ENCODE data around the gene ZNF277. TPM values are rescaled to one million over a fixed set of nuclear protein-coding genes. Genes with fewer than 3 reads are reported as not detected.
"Not testable (repeated sequence)": the region's sequence is repeated elsewhere in the genome, so short reads cannot be mapped to it uniquely, and the experiment has no call there.

ZNF277 gene
- total RNA-seq, 8 experiments from 2014 or later: 20.7 to 29.9 (median 28.0) TPM

DNA sequence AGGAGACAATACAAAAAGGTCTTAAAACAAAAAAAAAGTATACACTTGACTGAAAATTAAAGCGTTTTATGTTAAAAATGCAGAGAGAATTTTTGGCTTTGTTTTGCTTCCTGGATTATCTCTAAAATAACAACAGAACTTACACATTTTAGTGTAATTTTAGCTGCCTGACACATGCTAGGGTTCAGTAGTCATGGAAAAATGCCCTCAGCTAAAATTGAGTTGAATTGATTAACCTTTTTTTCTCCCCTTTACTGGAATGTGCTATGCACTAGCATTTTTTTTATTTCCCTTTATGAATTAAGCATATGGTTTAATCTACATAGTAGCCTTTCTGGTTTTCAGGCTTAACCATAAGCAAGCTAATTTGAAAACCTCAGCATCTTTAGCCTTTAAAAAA lies 89.9 kb downstream of the ZNF277 start:
- Histone ChIP-seq H3K4me1 (replicated peaks in 1 of 2) (no peaks in the 10 kb centered on the region), H3K4me3 (no peak overlapping the region), H3K27ac (no peak overlapping the region)
- ATAC-seq (replicated peaks in 6 of 8): peak in 3 of 8 experiments; percentile 73 to 97 (median 76)
- 0 to 100% (median 54%) methylated on average over 1 of the region's 1 CpG; no CpG with 5 or more reads in 2 of the 10 experiments for WGBS, 10 experiments
- in situ Hi-C loops (cut with MboI; ENCODE audit: low pct_unique_long_range_greater_than_20kb in 2 of 9, low sequenced_read_pairs in 9 of 9, unreplicated experiment in 9 of 9): no loop called here

DNA sequence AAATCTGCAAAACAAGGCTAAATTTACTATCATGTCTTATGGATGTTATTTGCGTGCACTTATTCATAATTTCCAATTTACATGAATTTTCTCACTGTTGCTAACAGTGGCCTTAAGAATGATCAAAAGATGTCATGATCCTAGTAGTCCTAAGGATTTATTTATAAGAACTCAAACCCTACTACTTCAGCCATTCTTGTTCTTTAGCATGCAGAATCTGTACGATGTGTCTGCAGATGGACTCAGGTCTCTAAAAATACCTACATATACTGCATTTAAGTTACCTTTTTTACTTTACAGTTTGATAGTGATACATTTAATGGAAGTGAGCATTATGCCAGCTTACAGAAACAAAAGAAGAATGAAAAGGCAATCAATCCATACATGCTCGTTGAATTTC lies 91.2 kb downstream of the ZNF277 start:
- H3K27ac ChIP-seq: no peak overlapping the region
- 68 to 100% (median 94%) methylated on average over 1 to 3 of the region's 3 CpGs for WGBS, 10 experiments
- in situ Hi-C loops (cut with MboI; ENCODE audit: low pct_unique_long_range_greater_than_20kb in 2 of 9, low sequenced_read_pairs in 9 of 9, unreplicated experiment in 9 of 9): no loop called here
- H3K4me1 ChIP-seq (replicated peaks in 1 of 2): no peaks in the 10 kb centered on the region
- no peak overlapping the region for H3K4me3 ChIP-seq
- no peak for ATAC-seq (replicated peaks in 6 of 8)

DNA sequence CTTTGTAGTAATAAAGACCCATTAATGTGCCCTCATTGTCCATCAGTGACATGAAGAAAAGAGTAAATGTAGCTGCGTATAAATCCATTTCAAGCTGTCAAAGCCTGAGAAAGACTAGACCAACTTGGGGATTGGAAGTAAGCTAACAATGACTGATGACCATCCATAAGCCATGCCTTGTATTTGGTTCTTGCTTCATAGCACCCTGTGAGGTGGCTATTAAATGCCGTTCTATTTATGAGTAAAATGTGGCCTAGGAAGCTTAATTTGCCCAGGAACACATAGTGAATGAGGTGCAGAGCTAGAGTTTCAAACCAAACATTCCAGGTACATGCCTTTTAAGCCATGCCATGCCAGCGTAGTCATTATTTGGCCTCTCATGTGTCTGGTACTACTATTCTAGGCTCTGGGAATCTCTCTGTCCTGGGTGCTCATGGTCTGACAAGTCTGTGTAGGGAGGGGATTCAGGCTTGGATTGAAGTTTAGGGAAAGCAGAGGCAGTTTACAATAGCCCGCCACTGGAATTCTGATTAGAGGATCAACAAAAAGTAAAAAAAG lies 92.1 kb downstream of the ZNF277 start:
- no peaks in the 10 kb centered on the region for H3K4me1 ChIP-seq (replicated peaks in 1 of 2)
- in situ Hi-C loops (cut with MboI; ENCODE audit: low pct_unique_long_range_greater_than_20kb in 2 of 9, low sequenced_read_pairs in 9 of 9, unreplicated experiment in 9 of 9): no loop called here
- WGBS, 10 experiments: 50 to 100% (median 94%) methylated on average over 1 to 4 of the region's 4 CpGs
- ATAC-seq (replicated peaks in 6 of 8): no peak
- H3K27ac ChIP-seq: no peak overlapping the region
- no peak overlapping the region for H3K4me3 ChIP-seq

DNA sequence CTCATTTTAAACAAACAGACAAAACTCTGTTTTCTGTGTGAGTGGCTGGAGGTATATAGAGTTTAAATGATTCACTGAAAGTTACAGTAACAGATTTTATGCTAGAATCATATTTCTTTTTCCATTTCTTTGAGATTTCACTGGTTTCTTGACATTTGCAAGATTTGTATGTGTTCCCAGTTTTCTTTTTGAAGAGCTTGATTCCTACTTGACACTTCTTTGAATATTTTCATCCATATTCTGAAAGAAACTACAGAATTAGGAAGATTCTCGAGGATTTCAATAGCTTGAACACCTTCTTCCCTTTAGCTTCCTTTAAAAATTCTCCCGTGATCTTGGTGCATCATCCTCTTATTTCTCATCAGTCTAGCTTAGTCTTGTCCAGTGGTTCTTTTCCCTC lies 93.6 kb downstream of the ZNF277 start:
- no peak for ATAC-seq (replicated peaks in 6 of 8)
- Histone ChIP-seq H3K4me3 (no peak overlapping the region), H3K27ac (no peak overlapping the region), H3K4me1 (replicated peaks in 1 of 2) (no peaks in the 10 kb centered on the region)
- in situ Hi-C loops (cut with MboI; ENCODE audit: low pct_unique_long_range_greater_than_20kb in 2 of 9, low sequenced_read_pairs in 9 of 9, unreplicated experiment in 9 of 9): no loop called here
- 60 to 100% (median 94%) methylated on average over 1 to 2 of the region's 2 CpGs; no CpG with 5 or more reads in 1 of the 10 experiments for WGBS, 10 experiments

DNA sequence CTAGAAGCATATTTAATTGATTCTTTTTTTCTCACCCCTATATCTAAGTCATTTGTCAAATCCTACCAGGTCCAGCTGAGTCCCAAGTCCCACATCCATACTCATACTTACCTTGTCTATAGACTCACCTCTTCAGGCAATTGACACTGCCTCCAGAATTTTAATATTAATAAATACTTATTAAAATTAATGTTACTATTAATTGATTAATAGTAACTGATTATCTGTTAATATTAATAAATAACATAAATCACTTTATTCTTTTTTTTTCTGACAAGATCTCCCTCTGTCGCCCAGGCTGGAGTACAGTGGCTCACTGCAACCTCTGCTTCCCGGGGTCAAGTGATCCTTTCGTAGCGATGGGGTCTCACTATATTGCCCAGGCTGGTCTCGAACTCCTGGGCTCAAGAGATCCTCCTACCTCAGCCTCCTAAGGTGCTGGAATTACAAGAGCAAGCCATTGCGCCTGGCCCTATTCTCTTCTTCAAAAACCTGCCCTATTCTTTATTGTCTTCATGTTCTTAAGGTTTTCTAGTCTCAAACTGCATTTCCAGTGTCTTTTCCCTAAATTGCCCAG lies 94.4 kb downstream of the ZNF277 start:
- ATAC-seq (replicated peaks in 6 of 8): no peak
- WGBS, 10 experiments: 80 to 100% (median 91%) methylated on average over 1 to 6 of the region's 6 CpGs; no CpG with 5 or more reads in 1 of the 10 experiments
- H3K4me3 ChIP-seq: no peak overlapping the region
- in situ Hi-C loops (cut with MboI; ENCODE audit: low pct_unique_long_range_greater_than_20kb in 2 of 9, low sequenced_read_pairs in 9 of 9, unreplicated experiment in 9 of 9): no loop called here
- no peak overlapping the region for H3K27ac ChIP-seq
- H3K4me1 ChIP-seq (replicated peaks in 1 of 2): no peaks in the 10 kb centered on the region

DNA sequence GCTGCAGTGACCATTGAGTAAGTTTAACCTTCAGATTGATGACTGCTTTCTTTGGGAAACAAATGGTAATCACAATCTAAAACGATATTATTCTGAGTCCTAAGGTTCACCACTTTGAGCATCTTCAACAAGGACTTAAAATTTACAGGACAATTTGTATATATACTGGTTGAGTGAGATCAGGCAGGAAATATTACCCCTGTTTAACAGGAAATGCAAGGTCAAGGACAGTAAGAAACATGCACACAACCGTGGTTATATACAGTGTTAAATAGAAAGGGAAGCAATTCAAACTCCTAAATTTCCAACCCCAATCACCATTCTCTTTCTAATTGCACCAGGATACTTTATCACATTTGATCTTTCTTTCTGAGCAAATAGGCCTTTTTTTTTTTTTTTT lies 96.1 kb downstream of the ZNF277 start:
- Histone ChIP-seq H3K4me1 (replicated peaks in 1 of 2) (no peaks in the 10 kb centered on the region), H3K4me3 (no peak overlapping the region), H3K27ac (no peak overlapping the region)
- in situ Hi-C loops (cut with MboI; ENCODE audit: low pct_unique_long_range_greater_than_20kb in 2 of 9, low sequenced_read_pairs in 9 of 9, unreplicated experiment in 9 of 9): no loop called here
- ATAC-seq (replicated peaks in 6 of 8): no peak
- WGBS, 10 experiments: 50 to 100% (median 84%) methylated on average over 1 to 2 of the region's 2 CpGs; no CpG with 5 or more reads in 1 of the 10 experiments

DNA sequence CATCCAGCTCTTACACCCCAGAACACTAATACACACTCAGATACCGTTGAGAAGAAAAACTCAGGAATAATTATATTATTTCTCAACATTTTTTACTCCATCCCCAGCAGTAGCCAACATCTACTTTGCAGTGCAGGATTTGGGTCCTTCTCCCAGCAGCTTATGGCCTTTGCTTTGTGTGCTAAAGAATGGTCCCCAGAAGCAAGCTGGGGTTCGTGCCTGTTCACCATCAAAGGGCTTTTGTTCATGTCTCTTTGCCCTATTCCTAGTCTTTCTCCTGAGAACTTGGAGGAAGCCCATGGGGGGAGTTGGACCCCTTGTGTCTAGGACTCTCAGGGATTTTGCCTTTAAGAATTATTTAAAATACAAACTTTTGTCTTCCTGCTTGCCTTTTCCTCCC lies 100.4 kb downstream of the ZNF277 start:
- H3K4me1 ChIP-seq (replicated peaks in 1 of 2): no peaks in the 10 kb centered on the region
- ATAC-seq (replicated peaks in 6 of 8): no peak
- 75 to 100% (median 100%) methylated on average over 1 to 2 of the region's 2 CpGs; no CpG with 5 or more reads in 2 of the 10 experiments for WGBS, 10 experiments
- H3K27ac ChIP-seq: no peak overlapping the region
- H3K4me3 ChIP-seq: no peak overlapping the region
- in situ Hi-C loops (cut with MboI; ENCODE audit: low pct_unique_long_range_greater_than_20kb in 2 of 9, low sequenced_read_pairs in 9 of 9, unreplicated experiment in 9 of 9): no loop called here

DNA sequence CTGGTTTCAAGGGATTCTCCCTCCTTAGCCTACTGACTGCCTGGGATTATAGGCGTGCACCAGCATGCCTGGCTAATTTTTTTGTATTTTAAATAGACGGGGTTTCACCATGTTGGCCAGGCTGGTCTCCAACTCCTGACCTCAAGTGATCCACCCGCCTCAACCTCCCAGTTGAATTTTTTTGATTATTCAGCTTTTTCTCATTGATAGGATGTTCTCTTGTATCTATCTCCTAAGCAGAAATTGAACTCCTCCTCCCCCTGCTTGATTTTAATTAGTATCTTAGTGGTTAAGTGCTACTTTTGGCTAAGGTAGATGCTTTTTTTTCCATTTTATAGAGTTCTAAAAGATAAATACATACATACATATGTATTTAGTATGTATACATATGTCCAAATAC lies 101.0 kb downstream of the ZNF277 start:
- Histone ChIP-seq H3K27ac (no peak overlapping the region), H3K4me3 (no peak overlapping the region), H3K4me1 (replicated peaks in 1 of 2) (no peaks in the 10 kb centered on the region)
- in situ Hi-C loops (cut with MboI; ENCODE audit: low pct_unique_long_range_greater_than_20kb in 2 of 9, low sequenced_read_pairs in 9 of 9, unreplicated experiment in 9 of 9): no loop called here
- ATAC-seq (replicated peaks in 6 of 8): no peak
- WGBS, 10 experiments: 79 to 100% (median 98%) methylated on average over 1 to 3 of the region's 3 CpGs; no CpG with 5 or more reads in 2 of the 10 experiments

DNA sequence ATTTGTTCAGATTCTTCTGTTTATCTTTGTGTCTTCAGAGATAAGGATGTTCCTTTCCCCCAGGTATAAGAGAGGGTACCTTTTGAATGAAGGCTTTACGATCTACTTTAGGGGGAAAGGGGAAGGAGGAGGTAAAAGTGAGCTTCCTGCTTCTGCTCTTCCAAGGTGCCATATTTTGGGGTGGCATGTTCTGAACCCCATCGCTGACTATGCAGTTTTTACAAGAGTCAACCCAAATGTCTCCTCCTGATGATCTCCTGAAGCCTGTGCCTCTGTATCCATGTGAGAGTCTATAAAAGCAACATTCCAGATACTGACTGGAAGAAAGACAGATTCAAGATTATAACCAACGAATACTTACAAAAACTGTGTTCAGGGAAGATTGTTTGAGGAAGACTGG lies 102.5 kb downstream of the ZNF277 start:
- WGBS, 10 experiments: 80 to 100% (median 93%) methylated on average over 1 to 3 of the region's 3 CpGs; no CpG with 5 or more reads in 2 of the 10 experiments
- in situ Hi-C loops (cut with MboI; ENCODE audit: low pct_unique_long_range_greater_than_20kb in 2 of 9, low sequenced_read_pairs in 9 of 9, unreplicated experiment in 9 of 9): no loop called here
- no peak overlapping the region for H3K27ac ChIP-seq
- no peak overlapping the region for H3K4me3 ChIP-seq
- ATAC-seq (replicated peaks in 6 of 8): no peak
- H3K4me1 ChIP-seq (replicated peaks in 1 of 2): no peaks in the 10 kb centered on the region

DNA sequence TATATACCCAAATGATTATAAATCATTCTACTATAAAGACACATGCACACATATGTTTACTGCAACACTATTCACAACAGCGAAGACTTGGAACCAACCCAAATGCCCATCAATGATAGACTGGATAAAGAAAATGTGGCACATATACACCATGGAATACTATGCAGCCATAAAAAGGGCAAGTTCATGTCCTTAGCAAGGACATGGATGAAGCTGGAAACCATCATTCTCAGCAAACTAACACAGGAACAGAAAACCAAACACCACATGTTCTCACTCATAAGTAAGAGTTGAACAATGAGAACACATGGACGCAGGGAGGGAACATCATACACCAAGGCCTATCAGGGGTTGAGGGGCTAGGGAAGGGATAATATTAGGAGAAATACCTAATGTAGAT lies 110.3 kb downstream of the ZNF277 start:
- in situ Hi-C loops (cut with MboI; ENCODE audit: low pct_unique_long_range_greater_than_20kb in 2 of 9, low sequenced_read_pairs in 9 of 9, unreplicated experiment in 9 of 9); ATAC-seq (replicated peaks in 6 of 8); H3K4me1 ChIP-seq (replicated peaks in 1 of 2); H3K4me3 ChIP-seq; H3K27ac ChIP-seq: not testable (repeated sequence)
- WGBS, 10 experiments: 80 to 100% (median 100%) methylated on average over 1 to 2 of the region's 2 CpGs; no CpG with 5 or more reads in 4 of the 10 experiments

DNA sequence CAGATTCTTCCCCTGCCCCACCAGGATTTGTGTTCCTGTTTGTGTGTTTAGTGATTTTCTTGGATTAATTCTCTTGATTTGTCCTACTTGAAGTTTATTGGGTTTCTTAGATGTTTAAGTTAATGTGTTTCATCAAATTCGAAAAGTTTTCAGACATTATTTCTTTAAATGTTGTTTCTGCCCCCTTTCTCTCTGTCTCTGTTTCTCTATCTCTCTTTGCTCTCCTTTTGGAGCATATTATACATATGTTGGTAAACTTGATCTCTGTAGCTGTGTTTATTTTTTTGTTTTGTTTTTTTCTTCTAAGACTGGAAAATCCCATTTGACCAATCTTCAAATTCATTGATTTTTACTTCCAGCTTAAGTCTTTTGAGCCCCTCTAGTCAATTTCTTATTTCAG lies 115.6 kb downstream of the ZNF277 start:
- in situ Hi-C loops (cut with MboI; ENCODE audit: low pct_unique_long_range_greater_than_20kb in 2 of 9, low sequenced_read_pairs in 9 of 9, unreplicated experiment in 9 of 9): no loop called here
- ATAC-seq (replicated peaks in 6 of 8): no peak
- WGBS, 10 experiments: 63 to 100% (median 93%) methylated on average over 1 of the region's 1 CpG; no CpG with 5 or more reads in 2 of the 10 experiments
- Histone ChIP-seq H3K27ac (no peak overlapping the region), H3K4me1 (replicated peaks in 1 of 2) (no peaks in the 10 kb centered on the region), H3K4me3 (no peak overlapping the region)

DNA sequence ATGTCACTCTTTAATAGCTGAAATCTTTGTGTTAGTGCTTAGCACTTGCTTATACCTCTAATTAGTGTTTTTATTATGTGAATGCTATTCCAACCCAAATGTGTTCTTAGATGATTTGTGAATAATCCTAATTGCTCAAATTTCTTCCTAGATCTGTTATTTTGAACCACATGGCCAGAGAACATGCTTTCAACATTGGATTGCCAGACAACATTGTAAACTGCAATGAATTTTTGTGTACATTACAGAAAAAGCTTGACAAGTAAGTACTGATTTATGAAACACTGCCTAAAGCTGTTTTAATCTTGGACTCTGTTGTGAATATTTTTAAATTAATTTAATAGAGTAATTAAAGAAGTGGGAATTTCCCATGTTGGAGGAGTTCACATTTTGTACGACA lies 121.1 kb downstream of the ZNF277 start:
- WGBS, 10 experiments: 75 to 100% (median 100%) methylated on average over 1 of the region's 1 CpG; no CpG with 5 or more reads in 3 of the 10 experiments
- Histone ChIP-seq H3K27ac (no peak overlapping the region), H3K4me3 (no peak overlapping the region), H3K4me1 (replicated peaks in 1 of 2) (peaks cover 0 to 2% of the 10 kb centered on the region in 2 donors)
- no peak for ATAC-seq (replicated peaks in 6 of 8)
- in situ Hi-C loops (cut with MboI; ENCODE audit: low pct_unique_long_range_greater_than_20kb in 2 of 9, low sequenced_read_pairs in 9 of 9, unreplicated experiment in 9 of 9): no loop called here

DNA sequence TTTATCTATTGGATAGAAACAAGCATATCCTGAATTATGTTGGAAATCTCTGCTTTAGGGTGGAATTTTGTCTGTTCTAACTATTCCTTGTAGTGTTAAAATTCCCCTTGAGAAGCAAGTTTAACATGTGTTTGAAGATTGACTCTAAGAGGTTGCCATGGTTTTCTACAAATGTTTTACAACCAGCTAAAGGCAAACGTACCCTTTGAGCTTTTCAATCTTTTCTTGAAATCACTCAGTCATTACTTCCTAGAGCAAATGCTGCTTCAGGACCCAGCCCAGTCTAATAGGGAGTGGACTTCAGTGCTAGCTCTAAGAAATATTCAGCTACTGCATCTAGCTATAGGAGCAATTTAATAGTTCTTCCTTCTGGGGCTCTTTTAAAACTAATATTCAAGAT lies 125.0 kb downstream of the ZNF277 start:
- H3K4me1 ChIP-seq (replicated peaks in 1 of 2): peaks cover 0 to 2% of the 10 kb centered on the region in 2 donors
- no peak overlapping the region for H3K4me3 ChIP-seq
- peak in 3 of 8 experiments; percentile 59 to 97 (median 72) for ATAC-seq (replicated peaks in 6 of 8)
- 40 to 100% (median 56%) methylated on average over 1 of the region's 1 CpG; no CpG with 5 or more reads in 3 of the 10 experiments for WGBS, 10 experiments
- in situ Hi-C loops (cut with MboI; ENCODE audit: low pct_unique_long_range_greater_than_20kb in 2 of 9, low sequenced_read_pairs in 9 of 9, unreplicated experiment in 9 of 9): no loop called here
- H3K27ac ChIP-seq: no peak overlapping the region

DNA sequence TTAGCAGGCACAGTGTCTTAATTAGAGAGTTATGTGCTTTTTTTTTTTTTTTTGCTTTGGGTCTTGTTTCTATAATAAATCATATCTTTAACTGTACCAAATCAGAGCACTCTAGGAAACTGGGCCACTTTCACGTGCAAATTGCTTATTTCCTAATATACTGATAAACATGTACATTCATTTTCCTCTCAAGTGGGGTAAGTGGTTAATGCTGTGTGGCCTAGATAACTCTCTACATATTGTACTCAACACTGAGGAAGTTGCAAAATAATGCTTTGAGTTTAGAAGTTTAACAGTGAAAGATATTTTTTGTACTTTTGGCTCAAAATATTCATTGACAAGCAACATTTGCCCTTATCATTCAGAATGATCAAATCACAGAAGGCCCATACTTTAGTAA lies 127.9 kb downstream of the ZNF277 start:
- H3K4me3 ChIP-seq: no peak overlapping the region
- peaks cover 0 to 2% of the 10 kb centered on the region in 2 donors for H3K4me1 ChIP-seq (replicated peaks in 1 of 2)
- H3K27ac ChIP-seq: no peak overlapping the region
- in situ Hi-C loops (cut with MboI; ENCODE audit: low pct_unique_long_range_greater_than_20kb in 2 of 9, low sequenced_read_pairs in 9 of 9, unreplicated experiment in 9 of 9): no loop called here
- no peak for ATAC-seq (replicated peaks in 6 of 8)
- 0 to 100% (median 75%) methylated on average over 1 of the region's 1 CpG; no CpG with 5 or more reads in 2 of the 10 experiments for WGBS, 10 experiments

All from motor neuron (in vitro differentiated cells).